GM19468 (cell line): ENCODE measurements around the gene RAN.
"Not testable (repeated sequence)": the region's sequence is repeated elsewhere in the genome, so short reads cannot be mapped to it uniquely, and the experiment has no call there.

ENCODE experiments used
- ATAC-seq: cut with Tn5 transposase; IDR thresholded peaks from one replicate; pipeline ENCODE4 v1.9.1; 2021; ENCODE audit warnings: mild to moderate bottlenecking, moderate library complexity, moderate number of reproducible peaks; ENCODE audit not compliant: unreplicated experiment; ENCODE audit errors: extremely low read depth

Gene RAN

GRCh38 chr12:130876758-130877157 lies 4.9 kb downstream of the RAN start:
- no peak for ATAC-seq

GRCh38 chr12:130877333-130877732 lies 5.5 kb downstream of the RAN start:
- ATAC-seq, result no peak

GRCh38 chr12:130878193-130879185 lies 6.6 kb downstream of the RAN start:
- no peak for ATAC-seq

GRCh38 chr12:130879212-130879686 lies 7.4 kb downstream of the RAN start:
- peak; percentile 74 for ATAC-seq

- no peak for ATAC-seq
These were observed 8.0 kb downstream of the RAN start for GRCh38 chr12:130879781-130880389.

GRCh38 chr12:130880411-130880885 lies 8.6 kb downstream of the RAN start:
- peak; percentile 69 for ATAC-seq

- no peak for ATAC-seq
These were observed 9.2 kb downstream of the RAN start for GRCh38 chr12:130881046-130881445.

GRCh38 chr12:130881548-130881947 lies 9.7 kb downstream of the RAN start:
- ATAC-seq, result no peak

- ATAC-seq, result not testable (repeated sequence)
These were observed 15.3 kb downstream of the RAN start for GRCh38 chr12:130887190-130887589.

- ATAC-seq, result no peak
These were observed 32.2 kb downstream of the RAN start for GRCh38 chr12:130904064-130904463.

- ATAC-seq, result not testable (repeated sequence)
These were observed 33.1 kb downstream of the RAN start for GRCh38 chr12:130904936-130905455.

GRCh38 chr12:130909111-130909510 lies 37.2 kb downstream of the RAN start:
- ATAC-seq, result no peak

- no peak for ATAC-seq
These were observed 39.3 kb downstream of the RAN start for GRCh38 chr12:130911193-130911592.

GRCh38 chr12:130911933-130912332 lies 40.1 kb downstream of the RAN start:
- no peak for ATAC-seq

- ATAC-seq, result no peak
These were observed 44.5 kb downstream of the RAN start for GRCh38 chr12:130916241-130916911.

- no peak for ATAC-seq
These were observed 45.7 kb downstream of the RAN start for GRCh38 chr12:130917607-130918006.

GRCh38 chr12:130919086-130919485 lies 47.2 kb downstream of the RAN start:
- ATAC-seq, result no peak

- no peak for ATAC-seq
These were observed 48.3 kb downstream of the RAN start for GRCh38 chr12:130920119-130920703.

GRCh38 chr12:130920723-130921381 lies 49.0 kb downstream of the RAN start:
- ATAC-seq, result no peak
